Activated CD8-positive, alpha-beta memory T cell treated with anti-CD3 and anti-CD28 coated beads for 36 hours (primary cell): ENCODE data around the gene TNFAIP8. TPM values are rescaled to one million over a fixed set of nuclear protein-coding genes. Genes with fewer than 3 reads are reported as not detected.

Experiments used
- CTCF ChIA-PET: fragments of 350-600 bp; sonication (Branson Sonifier 250); formaldehyde crosslinking; loops from one replicate; lab custom pipeline; 2021; ENCODE audit warnings: antibody characterized with exemption; lab: Charles Lee
- POLR2A ChIA-PET: fragments of 350-600 bp; sonication (Branson Sonifier 250); formaldehyde crosslinking; loops from one replicate; lab custom pipeline; 2021; ENCODE audit warnings: antibody characterized with exemption; lab: Charles Lee
- total RNA-seq, 2 experiments: library from RNA; stranded (reverse); gene quantifications; one replicate each; pipeline ENCODE4 v1.2.3, GENCODE V29; 2021

Gene TNFAIP8
- total RNA-seq, 2 experiments from 2014 or later: 251 to 263 TPM

GRCh38 chr5:119389288-119390030 is 33.6 kb downstream of the TNFAIP8 start:
- ChIA-PET POLR2A (no interaction called here), CTCF (interaction anchor here (1.0 to 1.5 kb wide), 2 partner anchors 22 to 67 kb away, joined by 4 to 5 read pairs; no protein-coding TSS in a partner anchor)

DNA sequence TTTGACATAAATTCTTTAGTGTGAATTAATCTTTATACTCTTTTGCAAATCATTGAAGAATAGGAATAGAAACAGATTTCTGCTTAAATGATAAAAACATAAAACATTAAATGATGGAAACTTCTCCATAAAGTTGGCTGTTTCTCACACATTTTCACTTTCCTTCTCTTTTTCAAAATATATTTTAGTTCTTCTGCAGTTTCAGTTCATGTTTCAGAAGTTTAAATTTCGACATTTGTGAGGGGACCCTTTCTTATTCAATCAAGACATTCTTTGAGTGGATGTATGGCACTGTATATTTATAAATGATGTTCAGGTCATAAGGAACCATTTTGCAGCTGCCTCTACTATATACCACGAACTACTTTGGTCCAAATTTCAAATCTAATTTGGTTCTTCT is 34.6 kb downstream of the TNFAIP8 start:
- CTCF ChIA-PET: interaction anchor here (1.5 kb wide), 2 partner anchors 12 to 68 kb away, joined by 3 to 5 read pairs; no protein-coding TSS in a partner anchor
- POLR2A ChIA-PET: no interaction called here

DNA sequence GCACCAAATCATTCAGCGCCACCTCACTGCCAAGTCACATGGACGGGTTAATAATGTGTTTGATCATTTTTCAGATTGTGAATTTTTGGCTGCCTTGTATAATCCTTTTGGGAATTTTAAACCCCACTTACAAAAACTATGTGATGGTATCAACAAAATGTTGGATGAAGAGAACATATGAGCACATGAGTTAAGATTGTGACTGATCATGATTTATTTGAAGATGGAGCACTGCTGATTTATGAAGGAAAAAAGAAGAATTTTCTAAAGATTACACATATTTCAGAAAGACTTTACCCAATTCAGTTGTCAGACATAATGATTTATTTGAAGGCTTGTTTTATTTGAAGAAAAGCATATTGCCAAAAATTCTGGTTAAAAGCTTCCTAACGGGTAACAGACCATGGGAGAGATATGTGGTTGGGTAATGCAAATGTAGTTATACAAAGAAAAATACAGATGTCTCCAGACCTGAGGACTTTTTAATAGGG is 37.4 kb downstream of the TNFAIP8 start:
- ChIA-PET POLR2A (interaction anchor here (0.6 kb wide), 1 partner anchor 8 kb away, joined by 3 read pairs; no protein-coding TSS in a partner anchor), CTCF (interaction anchor here (1.1 to 1.2 kb wide), 3 partner anchors 21 to 78 kb away, joined by 3 read pairs; no protein-coding TSS in a partner anchor)

DNA sequence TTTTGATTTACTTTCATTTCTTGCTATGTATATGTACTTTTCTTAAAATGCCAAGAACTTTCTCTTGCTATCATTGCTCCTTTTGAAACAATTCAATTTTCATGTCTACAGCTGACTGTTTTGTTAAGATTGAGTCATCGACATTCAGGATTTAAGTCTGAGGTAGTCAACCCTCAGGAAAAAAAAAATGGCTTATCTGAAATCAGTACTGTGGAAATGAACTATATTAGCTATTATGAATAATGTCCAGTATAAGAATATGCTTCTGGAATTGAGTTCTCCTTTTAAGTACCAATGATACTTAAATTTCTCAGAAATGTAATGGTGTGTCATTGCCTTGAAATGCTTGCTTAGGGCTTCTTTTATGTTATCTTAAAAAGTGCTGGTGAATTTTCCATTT is 37.9 kb downstream of the TNFAIP8 start:
- CTCF ChIA-PET: interaction anchor here (0.7 to 1.2 kb wide), 4 partner anchors 21 to 79 kb away, joined by 3 read pairs; no protein-coding TSS in a partner anchor
- POLR2A ChIA-PET: interaction anchor here (0.6 kb wide), 1 partner anchor 47 kb away, joined by 5 read pairs; no protein-coding TSS in a partner anchor

- CTCF ChIA-PET: interaction anchor here (0.9 kb wide), 1 partner anchor 12 kb away, joined by 5 read pairs; no protein-coding TSS in a partner anchor
- POLR2A ChIA-PET: interaction anchor here (0.6 kb wide), 1 partner anchor 92 kb away, joined by 3 read pairs; no protein-coding TSS in a partner anchor
These were observed 39.4 kb downstream of the TNFAIP8 start for GRCh38 chr5:119395080-119395836.

DNA sequence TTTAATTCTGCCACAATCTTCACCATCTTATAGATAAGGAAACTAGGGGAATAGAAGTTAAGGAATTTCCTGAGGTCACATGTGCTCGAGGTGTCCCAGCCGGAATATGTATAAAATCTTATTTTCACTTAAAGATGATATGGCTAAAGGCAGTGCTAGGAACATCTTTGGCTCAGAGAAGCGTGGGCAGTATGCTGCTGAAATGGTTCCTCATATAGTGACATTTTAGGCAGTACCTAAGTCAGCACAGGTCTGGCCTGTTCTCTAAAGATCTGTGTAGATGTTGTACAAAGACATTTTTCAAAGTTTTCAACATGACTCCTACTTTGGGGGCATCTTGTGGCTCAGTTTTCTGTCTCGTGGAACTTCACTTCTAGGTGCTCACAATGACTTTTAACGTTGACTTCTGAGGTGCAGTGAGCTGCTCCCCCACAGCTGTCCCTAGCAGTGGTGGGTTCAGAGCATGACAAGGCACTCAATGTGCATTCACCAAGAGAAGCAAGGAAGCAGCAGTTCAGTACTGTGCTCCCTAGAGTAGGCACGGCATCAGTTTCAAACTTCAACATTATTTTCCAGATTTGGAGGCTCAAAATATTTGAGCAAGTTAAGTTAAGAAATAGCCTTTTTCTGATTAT is 40.3 kb downstream of the TNFAIP8 start:
- CTCF ChIA-PET: interaction anchor here (0.7 to 1.9 kb wide), 3 partner anchors 81 to 127 kb away, joined by 3 to 4 read pairs (median 4); no protein-coding TSS in a partner anchor
- POLR2A ChIA-PET: no interaction called here

DNA sequence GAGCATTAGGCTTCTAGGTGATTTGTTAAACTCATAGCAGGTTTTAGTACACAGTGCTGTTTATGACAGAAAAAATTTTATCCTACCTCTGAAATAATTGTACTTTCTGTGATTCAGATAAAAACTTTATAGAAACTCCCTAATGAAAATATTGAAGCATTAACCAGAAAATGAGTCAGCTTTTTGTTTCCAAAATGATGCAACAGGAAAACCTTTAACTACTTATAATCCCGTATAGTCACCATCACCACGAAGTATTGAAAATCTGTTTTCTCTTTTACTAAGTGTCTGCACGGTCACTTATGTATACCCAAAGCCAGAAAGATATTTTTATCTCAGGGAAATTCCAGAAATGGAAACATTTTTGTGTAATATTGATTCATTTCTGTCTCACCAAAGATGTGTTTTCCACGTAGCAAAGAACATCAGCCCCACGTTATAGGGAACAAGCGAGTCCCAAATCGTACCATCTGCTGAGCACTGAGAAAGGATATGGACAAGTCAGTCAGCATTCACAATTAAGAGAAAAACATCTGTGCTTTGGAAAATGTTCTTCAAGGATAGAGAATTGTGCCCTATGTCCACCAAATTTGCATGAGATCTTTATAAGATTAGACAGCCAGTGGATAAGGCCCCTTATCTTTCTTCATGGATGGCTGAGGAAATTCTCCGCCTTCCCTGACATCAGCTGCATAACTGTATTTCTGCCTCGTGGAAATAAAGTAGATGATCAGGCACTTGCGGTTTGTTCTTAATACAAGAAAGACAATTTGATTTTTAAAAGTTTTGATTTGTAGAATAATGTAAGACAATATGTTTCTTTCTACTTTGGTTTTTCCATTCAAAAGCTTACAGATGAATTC is 41.9 kb downstream of the TNFAIP8 start:
- POLR2A ChIA-PET: interaction anchor here (1.0 kb wide), 1 partner anchor 28 kb away, joined by 3 read pairs; no protein-coding TSS in a partner anchor

DNA sequence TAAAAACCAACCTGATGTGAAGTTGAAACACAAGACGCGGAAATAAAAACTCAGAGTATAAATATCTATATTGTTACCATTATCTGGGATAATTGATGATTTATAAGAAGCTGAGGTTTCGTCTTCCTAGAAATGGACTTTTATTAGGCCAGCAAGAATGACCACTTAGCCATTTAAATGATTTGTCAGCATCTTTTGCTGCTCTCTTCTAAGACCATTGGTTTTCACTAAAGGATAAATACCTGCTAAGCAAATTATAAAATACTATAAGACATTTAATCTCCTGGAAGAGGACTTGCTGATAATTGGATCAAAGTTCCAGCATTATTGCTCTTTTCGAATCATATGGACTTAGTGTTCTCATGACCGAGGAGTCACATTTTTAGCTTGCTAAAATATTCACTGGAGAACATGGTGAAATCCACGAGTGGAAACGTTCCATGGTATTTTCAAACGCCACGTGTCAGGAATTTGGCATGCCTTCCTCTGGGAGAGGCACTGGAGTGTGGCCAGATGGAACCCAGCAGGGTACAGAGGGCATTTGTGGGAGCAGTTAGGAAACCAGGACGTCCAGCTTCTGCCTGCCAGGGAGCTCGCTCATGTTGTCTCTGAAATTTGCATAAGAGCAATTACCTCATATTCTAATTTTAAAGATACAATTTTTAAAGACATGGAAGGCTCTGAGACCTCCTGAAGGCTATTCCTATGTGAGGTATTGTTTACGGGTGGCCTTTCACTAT is 43.1 kb downstream of the TNFAIP8 start:
- CTCF ChIA-PET: interaction anchor here (1.4 to 2.2 kb wide), 2 partner anchors 12 to 411 kb away, joined by 3 to 6 read pairs; partner anchors contain the start of gene DTWD2
- POLR2A ChIA-PET: interaction anchor here (0.7 to 1.0 kb wide), 2 partner anchors 29 to 34 kb away, joined by 3 read pairs; no protein-coding TSS in a partner anchor

More for the DNA sequence above, 41.9 kb downstream of the TNFAIP8 start:
- CTCF ChIA-PET: interaction anchor here (1.3 to 2.2 kb wide), 4 partner anchors 14 to 410 kb away, joined by 3 to 6 read pairs (median 4); partner anchors contain the start of gene DTWD2

DNA sequence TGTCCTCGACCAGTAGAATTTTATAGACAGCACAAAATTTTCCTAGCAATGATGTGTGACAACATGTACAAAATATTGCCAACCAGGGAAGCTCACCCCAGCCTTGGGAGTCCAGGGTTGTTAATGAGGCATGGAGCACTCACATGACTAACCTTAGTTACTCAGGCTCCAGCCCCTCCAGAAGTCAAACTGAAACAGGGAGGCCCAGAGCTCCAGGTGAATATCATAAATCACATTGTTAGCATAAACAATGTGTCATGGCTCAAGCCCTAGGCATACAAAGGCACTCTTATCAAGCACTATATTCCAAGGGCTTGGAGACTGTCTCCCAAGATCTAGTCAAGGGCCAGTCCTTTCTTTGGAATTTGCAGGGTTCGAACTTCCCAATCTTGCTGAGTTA is 44.4 kb downstream of the TNFAIP8 start:
- POLR2A ChIA-PET: interaction anchor here (0.9 to 1.3 kb wide), 3 partner anchors 22 to 132 kb away, joined by 3 read pairs; no protein-coding TSS in a partner anchor
- CTCF ChIA-PET: interaction anchor here (1.4 to 2.2 kb wide), 3 partner anchors 11 to 412 kb away, joined by 4 to 6 read pairs (median 6); partner anchors contain the start of gene DTWD2

- ChIA-PET POLR2A (interaction anchor here (0.6 to 1.0 kb wide), 5 partner anchors 9 to 402 kb away, joined by 3 to 8 read pairs (median 4); no protein-coding TSS in a partner anchor), CTCF (interaction anchor here (0.7 to 1.9 kb wide), 5 partner anchors 8 to 414 kb away, joined by 3 to 6 read pairs (median 4); partner anchors contain the start of gene DTWD2)
These were observed 46.3 kb downstream of the TNFAIP8 start for GRCh38 chr5:119402081-119402480.

GRCh38 chr5:119402555-119402954 is 46.7 kb downstream of the TNFAIP8 start:
- ChIA-PET POLR2A (no interaction called here), CTCF (interaction anchor here (1.1 to 1.5 kb wide), 2 partner anchors 7 to 88 kb away, joined by 3 to 5 read pairs; no protein-coding TSS in a partner anchor)

GRCh38 chr5:119404033-119404432 is 48.2 kb downstream of the TNFAIP8 start:
- CTCF ChIA-PET: no interaction called here

GRCh38 chr5:119405419-119405818 is 49.6 kb downstream of the TNFAIP8 start:
- CTCF ChIA-PET: interaction anchor here (1.4 kb wide), 1 partner anchor 417 kb away, joined by 4 read pairs; the partner anchor contains the start of gene DTWD2
- POLR2A ChIA-PET: no interaction called here

More at GRCh38 chr5:119404033-119404432, 48.2 kb downstream of the TNFAIP8 start:
- POLR2A ChIA-PET: no interaction called here

DNA sequence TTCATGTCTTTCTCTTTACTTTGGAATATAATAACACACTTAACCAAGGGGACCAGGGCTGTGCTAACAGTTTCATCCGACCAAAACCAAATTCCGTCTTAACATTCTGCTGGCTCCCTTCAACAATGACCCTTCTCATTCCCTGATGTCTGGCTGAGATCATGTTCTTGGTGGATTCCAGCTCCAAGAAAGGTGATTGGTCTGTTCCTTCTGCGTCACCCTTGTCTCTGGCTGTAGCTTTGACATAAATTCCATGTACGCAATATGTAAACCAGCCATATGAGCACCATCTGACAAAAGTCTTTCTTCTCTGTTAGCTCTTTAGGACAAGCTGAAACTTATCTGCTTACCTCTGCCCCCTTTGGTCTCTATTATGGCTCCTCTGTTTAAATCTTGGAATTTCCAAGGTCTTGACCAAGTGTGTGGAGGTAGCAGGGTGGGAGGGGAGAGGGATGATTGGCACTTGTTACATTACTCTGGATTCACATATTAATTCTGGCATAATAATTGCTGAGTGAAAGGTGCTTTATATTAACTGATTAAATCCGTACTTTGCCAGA is 50.8 kb downstream of the TNFAIP8 start:
- CTCF ChIA-PET: interaction anchor here (1.0 kb wide), 1 partner anchor 12 kb away, joined by 5 read pairs; no protein-coding TSS in a partner anchor
- POLR2A ChIA-PET: interaction anchor here (0.6 kb wide), 1 partner anchor 252 kb away, joined by 3 read pairs; no protein-coding TSS in a partner anchor

GRCh38 chr5:119409235-119409815 is 53.5 kb downstream of the TNFAIP8 start:
- POLR2A ChIA-PET: no interaction called here
- CTCF ChIA-PET: interaction anchor here (0.6 to 2.0 kb wide), 8 partner anchors 8 to 422 kb away, joined by 3 to 8 read pairs (median 4); partner anchors contain the start of gene DTWD2
